Type B pancreatic cell (in vitro differentiated cells): ENCODE measurements around the gene RAD51B. TPM values are rescaled to one million over a fixed set of nuclear protein-coding genes. Genes with fewer than 3 reads are reported as not detected.

Experiments used
- DNase-seq: peaks from one replicate; pipeline ENCODE4 v3.0.0; 2021; ENCODE audit warnings: mixed read lengths; ENCODE audit not compliant: unreplicated experiment; ENCODE audit errors: extremely low spot score
- H3K27ac Mint-ChIP-seq: 2 replicates; pipeline ENCODE4 v1.8.0; 2021; ENCODE audit warnings: mild to moderate bottlenecking, mixed read lengths
- H3K27me3 Mint-ChIP-seq: 2 replicates; pipeline ENCODE4 v1.8.0; 2021; ENCODE audit warnings: mixed read lengths
- H3K36me3 Mint-ChIP-seq: 2 replicates; pipeline ENCODE4 v1.8.0; 2021; ENCODE audit warnings: mixed read lengths
- H3K4me1 Mint-ChIP-seq: one replicate; pipeline ENCODE4 v1.8.0; 2021; ENCODE audit warnings: mixed read lengths; ENCODE audit not compliant: unreplicated experiment
- H3K4me3 Mint-ChIP-seq: 2 replicates; pipeline ENCODE4 v1.8.0; 2021; ENCODE audit warnings: mild to moderate bottlenecking, mixed read lengths
- H3K9me3 Mint-ChIP-seq: 2 replicates; pipeline ENCODE4 v1.8.0; 2021; ENCODE audit warnings: mixed read lengths
- total RNA-seq: library from RNA; stranded (reverse); gene quantifications from 2 replicates; pipeline ENCODE4 v1.2.1, GENCODE V29; 2021; ENCODE audit warnings: low replicate concordance
- TF ChIP-seq, protein P1 (sequence below): fragments of 200-600 bp; sonication (generic); conservative IDR thresholded peaks from 2 replicates; pipeline ENCODE4 v1.5.0; 2021; ENCODE audit warnings: antibody characterized with exemption, mild to moderate bottlenecking

The RAD51B gene
- total RNA-seq, 1 donor from 2014 or later = 27.3 TPM

DNA sequence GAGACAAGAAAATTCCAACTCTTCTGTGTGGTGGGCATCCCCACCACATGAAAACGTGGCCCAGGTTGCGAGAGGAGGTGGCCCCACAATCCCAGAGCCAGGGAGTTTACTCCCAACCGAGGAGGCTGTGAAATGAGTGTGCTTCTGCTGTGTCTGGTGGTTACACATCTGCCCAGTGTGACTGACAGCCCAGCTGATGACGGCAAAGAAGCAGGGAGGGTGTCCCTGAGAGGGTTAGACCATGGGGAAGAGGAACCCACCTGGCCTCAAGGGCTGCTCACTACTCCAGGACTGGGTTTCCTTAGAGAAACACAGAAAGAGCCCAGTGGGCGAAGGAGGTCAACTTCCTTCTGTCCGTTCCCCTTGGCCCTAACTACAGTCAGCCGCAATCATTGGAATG, 948.7 kb downstream of the RAD51B start:
- H3K27ac Mint-ChIP-seq = no peak overlapping the region
- H3K4me3 Mint-ChIP-seq = no peak overlapping the region
- peaks cover 5% of the 10 kb centered on the region for H3K9me3 Mint-ChIP-seq
- no peaks in the 10 kb centered on the region for H3K27me3 Mint-ChIP-seq
- H3K36me3 Mint-ChIP-seq = no peaks in the 10 kb centered on the region
- DNase-seq = no peak
- peaks cover 23% of the 10 kb centered on the region for H3K4me1 Mint-ChIP-seq
- TF ChIP-seq, protein P1, sequence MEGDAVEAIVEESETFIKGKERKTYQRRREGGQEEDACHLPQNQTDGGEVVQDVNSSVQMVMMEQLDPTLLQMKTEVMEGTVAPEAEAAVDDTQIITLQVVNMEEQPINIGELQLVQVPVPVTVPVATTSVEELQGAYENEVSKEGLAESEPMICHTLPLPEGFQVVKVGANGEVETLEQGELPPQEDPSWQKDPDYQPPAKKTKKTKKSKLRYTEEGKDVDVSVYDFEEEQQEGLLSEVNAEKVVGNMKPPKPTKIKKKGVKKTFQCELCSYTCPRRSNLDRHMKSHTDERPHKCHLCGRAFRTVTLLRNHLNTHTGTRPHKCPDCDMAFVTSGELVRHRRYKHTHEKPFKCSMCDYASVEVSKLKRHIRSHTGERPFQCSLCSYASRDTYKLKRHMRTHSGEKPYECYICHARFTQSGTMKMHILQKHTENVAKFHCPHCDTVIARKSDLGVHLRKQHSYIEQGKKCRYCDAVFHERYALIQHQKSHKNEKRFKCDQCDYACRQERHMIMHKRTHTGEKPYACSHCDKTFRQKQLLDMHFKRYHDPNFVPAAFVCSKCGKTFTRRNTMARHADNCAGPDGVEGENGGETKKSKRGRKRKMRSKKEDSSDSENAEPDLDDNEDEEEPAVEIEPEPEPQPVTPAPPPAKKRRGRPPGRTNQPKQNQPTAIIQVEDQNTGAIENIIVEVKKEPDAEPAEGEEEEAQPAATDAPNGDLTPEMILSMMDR = no peak

DNA sequence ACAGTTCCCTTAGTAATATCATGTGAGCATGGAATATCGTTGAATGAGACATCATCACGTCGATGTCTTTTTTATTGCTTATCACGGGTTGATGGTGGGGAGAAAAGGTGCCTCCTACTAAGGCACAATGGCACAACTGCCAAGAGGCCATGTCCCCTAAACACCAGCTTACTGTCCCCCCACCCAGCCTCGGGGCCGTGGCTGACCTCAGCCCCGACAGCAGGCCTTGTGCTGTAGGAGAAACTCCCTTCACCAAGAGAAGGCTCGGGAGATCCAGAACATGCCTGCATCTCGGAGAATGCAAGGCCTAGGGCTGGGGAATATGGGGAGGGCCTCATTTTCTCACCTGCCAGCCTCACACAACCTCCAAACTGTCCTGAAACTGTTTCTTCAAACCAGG, 950.5 kb downstream of the RAD51B start:
- no peaks in the 10 kb centered on the region for H3K36me3 Mint-ChIP-seq
- TF ChIP-seq, protein P1 = no peak
- no peak for DNase-seq
- no peak overlapping the region for H3K4me3 Mint-ChIP-seq
- peaks cover 18% of the 10 kb centered on the region for H3K4me1 Mint-ChIP-seq
- H3K27me3 Mint-ChIP-seq = no peaks in the 10 kb centered on the region
- H3K9me3 Mint-ChIP-seq = peaks cover 9% of the 10 kb centered on the region
- no peak overlapping the region for H3K27ac Mint-ChIP-seq

DNA sequence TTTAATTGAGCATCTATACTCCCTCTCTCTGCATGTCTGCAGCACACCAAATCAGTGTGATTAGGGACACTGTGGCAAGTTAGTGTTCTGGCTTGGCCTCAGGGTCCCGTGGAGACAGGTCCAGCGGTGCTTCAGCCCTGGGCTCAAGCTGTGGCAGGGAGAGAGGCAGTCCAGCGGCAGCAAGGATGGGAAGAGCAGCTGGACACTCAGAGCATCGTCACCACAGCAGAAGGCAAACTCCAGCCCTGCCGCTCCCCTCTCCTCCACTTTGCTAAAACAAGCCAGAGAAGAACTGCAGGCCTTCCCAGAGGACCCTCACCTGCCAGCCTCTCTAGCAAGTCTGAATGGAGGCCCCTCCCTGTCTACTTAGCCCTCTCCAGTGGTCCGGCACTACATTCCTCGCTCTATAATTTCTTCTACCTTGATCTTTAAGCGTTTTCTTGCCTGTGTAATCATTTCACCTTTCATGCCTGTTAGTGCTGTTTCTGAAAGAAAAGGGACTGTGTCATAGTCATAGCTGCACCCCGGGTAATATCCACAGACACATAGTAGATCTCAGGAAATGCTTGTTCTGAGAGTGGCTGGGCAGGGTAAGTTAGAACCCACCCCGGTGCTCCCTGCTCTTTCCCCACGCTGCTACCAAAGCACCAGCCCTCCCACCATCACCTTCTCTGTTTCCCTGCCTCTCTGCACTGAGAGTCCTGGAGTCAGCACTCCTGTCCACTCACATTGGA, 951.1 kb downstream of the RAD51B start:
- no peak for DNase-seq
- H3K9me3 Mint-ChIP-seq = peaks cover 5% of the 10 kb centered on the region
- peaks cover 14% of the 10 kb centered on the region for H3K4me1 Mint-ChIP-seq
- H3K36me3 Mint-ChIP-seq = no peaks in the 10 kb centered on the region
- no peak overlapping the region for H3K27ac Mint-ChIP-seq
- TF ChIP-seq, protein P1 = no peak
- H3K27me3 Mint-ChIP-seq = no peaks in the 10 kb centered on the region
- no peak overlapping the region for H3K4me3 Mint-ChIP-seq

DNA sequence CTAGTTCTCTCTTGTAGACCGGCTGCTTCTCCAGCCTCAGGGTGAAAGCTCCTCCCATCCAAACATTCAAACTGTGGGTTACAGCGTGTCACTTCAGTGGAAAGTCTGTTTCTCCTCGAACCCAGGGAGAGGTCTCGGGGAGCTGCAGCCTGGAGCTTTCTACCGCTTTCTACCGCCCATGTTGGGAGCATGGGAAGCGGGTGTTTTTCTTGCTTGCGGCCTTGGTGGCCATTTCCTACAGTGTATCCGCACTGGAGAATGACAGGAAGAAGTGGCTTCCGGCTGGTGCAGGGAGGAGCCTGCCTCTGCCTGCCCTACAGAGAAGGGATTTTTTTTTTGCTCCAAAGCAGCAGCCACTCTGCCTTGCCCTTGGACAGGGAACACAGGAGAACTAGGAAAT, 952.1 kb downstream of the RAD51B start:
- H3K27me3 Mint-ChIP-seq = no peaks in the 10 kb centered on the region
- H3K4me1 Mint-ChIP-seq = peaks cover 13% of the 10 kb centered on the region
- no peak overlapping the region for H3K4me3 Mint-ChIP-seq
- H3K9me3 Mint-ChIP-seq = peaks cover 4% of the 10 kb centered on the region
- TF ChIP-seq, protein P1 = no peak
- no peak overlapping the region for H3K27ac Mint-ChIP-seq
- no peaks in the 10 kb centered on the region for H3K36me3 Mint-ChIP-seq
- no peak for DNase-seq

DNA sequence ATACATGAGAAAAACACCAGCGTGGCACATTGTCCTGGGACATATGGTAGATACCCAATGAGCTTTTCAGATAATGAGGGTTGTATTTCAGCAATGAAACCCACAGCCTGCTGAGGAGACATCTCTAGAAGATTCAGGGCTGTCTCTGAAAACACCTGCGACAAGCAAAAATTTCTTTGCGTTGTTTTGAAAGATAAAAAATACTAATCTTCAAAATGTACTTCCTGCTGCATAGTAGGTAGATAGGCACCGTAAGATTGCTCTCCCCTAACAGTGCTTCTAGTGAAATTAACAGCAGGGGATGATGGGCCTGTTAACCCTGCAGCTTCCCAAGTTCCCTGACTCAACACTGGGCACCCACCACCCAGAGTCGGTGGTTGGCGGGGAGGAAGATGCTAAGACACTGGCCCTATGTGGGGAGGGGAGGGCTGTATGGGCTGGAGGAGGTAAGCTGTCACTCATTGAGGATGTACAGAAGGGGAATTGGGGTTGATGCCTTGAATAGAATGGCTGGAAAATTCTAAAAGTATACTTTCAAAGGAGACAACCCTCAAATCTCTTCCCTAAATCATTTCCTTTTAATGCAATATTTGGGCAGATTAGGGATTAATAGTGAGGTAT, 953.3 kb downstream of the RAD51B start:
- H3K36me3 Mint-ChIP-seq = no peaks in the 10 kb centered on the region
- H3K4me3 Mint-ChIP-seq = no peak overlapping the region
- peaks cover 4% of the 10 kb centered on the region for H3K9me3 Mint-ChIP-seq
- H3K27ac Mint-ChIP-seq = no peak overlapping the region
- no peaks in the 10 kb centered on the region for H3K27me3 Mint-ChIP-seq
- no peak for DNase-seq
- H3K4me1 Mint-ChIP-seq = peaks cover 14% of the 10 kb centered on the region
- TF ChIP-seq, protein P1 = no peak
